HG02970 (cell line): ENCODE results near the gene PGK1.
A peak's percentile ranks its signal among the peaks of the same experiment; 100 is the strongest.
"Not testable (repeated sequence)": the region's sequence is repeated elsewhere in the genome, so short reads cannot be mapped to it uniquely, and the experiment has no call there.

Experiments used
- ATAC-seq: cut with Tn5 transposase; IDR thresholded peaks from one replicate; pipeline ENCODE4 v1.9.1; 2021; ENCODE audit warnings: mild to moderate bottlenecking, moderate library complexity, moderate number of reproducible peaks; ENCODE audit not compliant: unreplicated experiment, low FRiP score

The PGK1 gene

DNA sequence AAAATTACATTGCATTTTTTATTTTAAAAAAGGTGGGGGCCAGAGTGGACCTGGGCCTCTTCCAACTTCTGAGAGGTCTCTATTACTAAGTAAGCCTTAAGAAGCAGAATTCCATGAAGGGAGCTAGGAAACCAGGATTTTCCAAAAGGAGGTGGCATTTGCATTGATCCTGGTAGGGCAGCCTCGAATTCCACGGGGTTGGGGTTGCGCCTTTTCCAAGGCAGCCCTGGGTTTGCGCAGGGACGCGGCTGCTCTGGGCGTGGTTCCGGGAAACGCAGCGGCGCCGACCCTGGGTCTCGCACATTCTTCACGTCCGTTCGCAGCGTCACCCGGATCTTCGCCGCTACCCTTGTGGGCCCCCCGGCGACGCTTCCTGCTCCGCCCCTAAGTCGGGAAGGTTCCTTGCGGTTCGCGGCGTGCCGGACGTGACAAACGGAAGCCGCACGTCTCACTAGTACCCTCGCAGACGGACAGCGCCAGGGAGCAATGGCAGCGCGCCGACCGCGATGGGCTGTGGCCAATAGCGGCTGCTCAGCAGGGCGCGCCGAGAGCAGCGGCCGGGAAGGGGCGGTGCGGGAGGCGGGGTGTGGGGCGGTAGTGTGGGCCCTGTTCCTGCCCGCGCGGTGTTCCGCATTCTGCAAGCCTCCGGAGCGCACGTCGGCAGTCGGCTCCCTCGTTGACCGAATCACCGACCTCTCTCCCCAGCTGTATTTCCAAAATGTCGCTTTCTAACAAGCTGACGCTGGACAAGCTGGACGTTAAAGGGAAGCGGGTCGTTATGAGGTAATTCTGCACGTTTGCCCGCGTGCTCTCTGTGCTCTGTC is at the start of gene PGK1:
PGK1 (plus strand) TSS at position 626 of the 824 bp plus-strand sequence; CDS start at position 719, 93 bp downstream.
- ATAC-seq: peak; percentile 94

DNA sequence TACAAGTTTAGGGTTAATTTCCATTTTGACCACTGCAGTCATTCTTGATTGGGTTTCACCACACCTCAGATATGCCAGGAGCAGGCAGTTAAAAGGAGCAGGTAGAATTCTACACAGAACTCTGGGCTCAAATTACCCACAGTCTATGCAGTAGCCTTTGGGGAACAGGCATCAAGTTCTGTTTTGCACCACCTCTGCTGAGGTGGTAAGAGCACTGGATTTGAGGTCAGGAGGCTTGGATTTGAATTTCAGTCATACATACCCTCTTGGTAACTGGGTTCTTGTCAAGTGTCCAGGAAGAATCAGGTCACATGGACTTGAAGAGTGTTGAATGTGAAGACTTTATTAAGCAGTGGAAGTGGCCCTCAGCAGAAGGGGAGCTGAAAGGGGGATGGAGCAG is 40.4 kb upstream of the PGK1 start:
- no peak for ATAC-seq

DNA sequence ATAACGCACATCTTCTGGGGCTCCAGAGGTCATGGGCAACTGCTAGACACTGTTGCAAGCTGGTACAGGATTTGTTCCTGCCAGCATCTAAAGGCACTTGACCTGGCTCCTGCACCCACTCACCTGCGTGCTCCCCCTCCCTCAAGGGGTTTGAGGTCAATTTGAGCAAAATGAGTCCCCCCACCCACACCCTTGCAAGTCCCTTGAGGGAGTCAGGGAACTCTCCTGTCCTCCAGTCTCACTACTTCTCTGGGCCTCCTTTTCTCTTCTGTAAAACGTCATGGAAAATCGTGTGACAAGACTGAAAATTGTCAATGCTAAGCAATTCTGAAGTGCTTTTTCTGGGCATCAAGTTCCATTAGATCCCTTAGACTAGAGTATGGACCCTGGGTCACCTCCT is 39.9 kb upstream of the PGK1 start:
- ATAC-seq: no peak

DNA sequence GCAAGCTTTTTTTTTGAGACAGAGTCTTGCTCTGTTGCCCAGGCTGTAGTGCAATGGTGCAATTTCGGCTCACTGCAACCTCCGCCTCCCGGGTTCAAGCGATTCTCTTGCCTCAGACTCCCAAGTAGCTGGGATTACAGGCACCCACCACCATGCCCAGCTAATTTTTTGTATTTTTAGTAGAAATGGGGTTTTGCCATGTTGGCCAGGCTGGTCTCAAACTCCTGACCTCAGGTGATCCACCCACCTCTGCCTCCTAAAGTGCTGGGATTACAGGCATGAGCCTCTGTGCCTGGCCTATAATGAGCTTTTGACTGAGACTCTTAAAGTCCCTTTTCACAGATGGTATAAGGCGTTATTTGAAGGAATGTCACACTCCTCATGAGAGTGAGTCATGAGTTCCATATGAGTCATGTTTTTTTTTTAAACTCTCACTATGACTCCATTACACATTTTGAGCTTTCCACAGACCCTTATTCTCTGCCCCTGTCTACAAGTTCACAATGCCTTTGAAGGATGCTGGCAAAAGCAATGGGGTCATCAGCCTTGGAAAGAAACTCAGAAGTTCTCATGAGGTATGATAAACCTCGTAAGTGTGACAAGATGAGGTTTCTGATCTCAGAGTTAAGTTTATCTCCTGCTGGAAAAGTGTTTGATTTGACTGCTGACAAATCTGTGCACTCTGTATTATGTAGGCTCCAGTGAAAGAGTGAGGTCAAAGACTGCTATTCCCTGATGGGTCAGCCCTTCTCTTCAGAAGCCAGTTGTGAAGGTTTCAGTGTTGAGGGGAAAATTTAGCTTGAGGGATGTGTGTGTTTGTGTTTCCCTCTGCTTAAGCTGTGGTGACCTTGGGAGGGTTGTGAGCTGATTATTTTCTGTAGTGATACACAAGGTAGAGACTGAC is 39.1 kb upstream of the PGK1 start:
- peak; percentile 83 for ATAC-seq

DNA sequence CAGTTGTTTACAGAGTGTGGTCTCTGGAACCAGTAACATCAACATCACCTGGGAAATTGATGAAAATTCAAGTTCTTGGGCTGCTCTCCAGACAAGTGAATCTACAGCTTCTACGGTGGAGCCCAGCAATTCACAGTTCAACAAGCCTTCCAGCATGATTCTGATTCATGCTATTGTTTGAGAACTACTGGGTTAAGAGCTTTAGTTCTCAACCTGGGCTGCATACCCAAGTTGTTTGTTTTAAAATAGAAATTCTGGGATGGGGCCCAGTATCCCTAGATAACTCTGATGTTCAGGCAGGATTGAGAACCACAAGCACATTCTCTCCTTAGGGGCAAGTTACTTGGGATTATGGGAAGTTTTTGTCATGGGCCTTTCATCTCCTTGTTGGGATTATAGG is 37.9 kb upstream of the PGK1 start:
- ATAC-seq: no peak

DNA sequence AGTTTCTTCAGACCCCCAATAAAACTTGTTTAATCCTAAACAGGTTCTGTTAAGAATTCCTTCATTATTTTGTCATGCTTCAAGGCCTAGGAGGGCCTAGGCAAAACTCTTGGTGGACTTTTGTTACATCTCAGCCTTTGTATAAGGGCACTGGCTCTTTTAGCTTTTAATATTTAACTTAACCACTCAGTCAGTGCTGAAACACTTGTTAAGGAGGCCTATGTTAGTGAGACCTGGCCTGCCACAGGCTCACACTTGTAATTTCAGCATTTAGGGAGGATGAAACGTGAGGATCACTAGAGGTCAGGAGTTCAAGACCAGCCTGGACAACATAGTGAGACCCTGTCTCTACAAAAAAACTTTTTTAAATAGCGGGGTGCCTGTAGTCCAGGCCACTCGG is 32.7 kb upstream of the PGK1 start:
- ATAC-seq: no peak

DNA sequence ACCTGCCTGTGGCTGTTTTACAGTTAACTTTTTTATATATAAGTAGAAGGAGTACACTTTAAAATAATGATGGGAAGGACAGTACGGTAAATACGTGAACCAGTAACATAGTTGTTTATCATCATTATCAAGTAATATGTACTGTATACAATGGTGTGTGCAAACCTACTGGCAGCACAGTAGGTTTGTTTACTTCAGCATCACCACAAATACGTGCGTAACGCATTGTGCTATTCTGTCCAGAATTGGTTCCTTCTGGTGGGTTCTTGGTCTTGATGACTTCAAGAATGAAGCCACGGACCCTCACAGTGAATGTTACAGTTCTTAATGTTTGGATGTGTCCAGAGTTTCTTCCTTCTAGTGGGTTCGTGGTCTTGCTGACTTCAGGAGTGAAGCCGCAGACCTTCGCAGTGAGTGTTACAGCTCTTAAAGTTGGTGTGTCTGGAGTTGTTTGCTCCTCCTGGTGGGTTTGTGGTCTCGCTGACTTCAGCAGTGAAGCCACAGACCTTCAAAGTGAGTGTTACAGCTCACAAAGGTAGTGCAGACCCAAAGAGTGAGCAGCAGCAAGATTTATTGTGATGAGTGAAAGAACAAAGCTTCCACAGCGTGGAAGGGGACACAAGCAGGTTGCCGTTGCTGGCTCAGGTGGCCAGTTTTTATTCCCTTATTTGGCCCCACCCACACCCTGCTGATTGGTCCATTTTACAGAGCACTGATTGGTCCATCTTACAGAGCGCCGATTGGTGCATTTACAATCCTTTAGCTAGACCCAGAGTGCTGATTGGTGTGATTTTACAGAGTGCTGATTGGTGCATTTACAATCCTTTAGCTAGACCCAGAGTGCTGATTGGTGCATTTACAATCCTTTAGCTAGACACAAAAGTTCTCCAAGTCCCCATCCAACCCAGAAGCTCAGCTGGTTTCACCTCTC is 30.6 kb upstream of the PGK1 start:
- ATAC-seq: not testable (repeated sequence)

DNA sequence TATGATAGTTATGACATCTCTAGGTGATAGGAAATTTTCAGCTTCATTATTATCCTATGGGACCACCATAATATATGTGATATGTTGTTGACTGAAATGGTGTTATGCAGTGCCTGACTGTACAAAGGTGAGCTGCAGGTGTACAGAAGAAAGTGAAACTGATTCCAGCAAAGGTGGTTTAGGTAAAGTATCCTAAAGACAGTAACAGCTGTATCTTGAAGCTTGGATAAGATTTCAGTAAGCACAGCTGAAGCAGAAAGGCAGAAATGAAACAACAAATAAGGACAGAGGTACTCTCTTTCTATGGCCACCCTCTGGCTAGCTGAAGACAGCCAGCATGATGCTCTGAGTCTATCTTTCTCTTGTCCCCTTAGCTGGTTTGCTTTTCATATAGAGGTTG is 30.0 kb upstream of the PGK1 start:
- ATAC-seq: no peak

DNA sequence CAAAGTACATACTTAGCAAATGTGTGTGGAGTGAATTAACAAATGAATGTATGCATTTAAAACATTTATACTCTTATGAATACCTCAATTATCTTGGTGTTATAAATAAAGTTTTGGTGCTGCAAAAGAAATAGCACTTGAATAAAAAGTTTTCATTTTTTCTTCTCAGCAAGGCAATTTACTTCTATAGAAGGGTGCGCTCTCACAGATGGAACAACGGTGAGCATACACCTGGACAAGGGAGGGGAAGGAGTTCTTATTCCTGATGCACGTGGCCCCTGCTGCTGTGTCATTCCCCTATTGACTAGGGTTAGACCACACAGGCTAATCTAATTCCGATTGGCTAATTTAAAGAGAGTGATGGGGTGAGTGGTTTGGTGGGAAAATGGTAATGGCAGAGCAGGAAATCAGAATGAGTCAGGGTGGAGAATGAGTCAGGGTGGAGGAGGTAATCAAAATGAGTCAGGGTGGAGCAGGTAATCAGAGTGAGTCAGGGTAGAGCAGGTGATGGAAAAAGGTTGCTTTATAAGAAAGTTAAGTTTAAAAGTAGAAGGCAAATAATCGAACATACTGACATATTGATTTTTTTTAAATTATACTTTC is 28.2 kb upstream of the PGK1 start:
- ATAC-seq: no peak

DNA sequence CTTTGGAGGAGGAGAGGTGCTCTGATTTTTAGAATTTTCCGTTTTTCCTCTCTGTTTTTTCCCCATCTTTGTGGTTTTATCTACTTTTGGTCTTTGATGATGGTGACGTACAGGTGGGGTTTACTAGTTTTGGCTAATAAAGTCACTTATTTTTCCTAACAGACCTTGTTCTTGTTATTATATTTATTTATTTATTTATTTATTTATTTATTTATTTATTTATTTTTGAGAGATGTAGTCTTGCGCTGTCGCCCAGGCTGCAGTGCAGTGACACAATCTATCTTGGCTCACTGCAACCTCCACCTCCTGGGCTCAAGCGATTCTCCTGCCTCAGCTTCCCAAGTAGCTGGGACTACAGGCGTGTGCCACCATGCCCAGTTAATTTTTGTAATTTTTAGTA is 22.6 kb upstream of the PGK1 start:
- ATAC-seq: not testable (repeated sequence)

DNA sequence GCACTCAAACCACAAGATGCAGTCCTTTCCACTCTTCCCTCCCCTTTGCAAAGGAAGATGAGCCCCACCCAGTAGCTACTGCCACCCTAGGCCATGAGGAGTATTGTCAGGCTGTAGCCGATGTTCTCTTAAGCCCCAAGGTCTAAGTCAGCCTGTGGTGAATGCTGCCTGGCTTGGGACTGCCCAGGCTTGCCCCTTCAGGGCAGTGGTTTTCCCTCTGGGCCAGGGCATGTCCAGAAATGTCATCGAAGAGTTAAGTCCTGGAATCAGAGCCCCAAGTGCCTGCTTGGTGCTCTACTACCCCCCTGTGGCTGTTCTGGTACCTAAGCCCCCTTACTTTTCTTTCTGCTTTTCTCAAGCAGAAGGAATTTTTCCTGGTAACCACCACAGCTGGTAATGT is 11.8 kb upstream of the PGK1 start:
- no peak for ATAC-seq

DNA sequence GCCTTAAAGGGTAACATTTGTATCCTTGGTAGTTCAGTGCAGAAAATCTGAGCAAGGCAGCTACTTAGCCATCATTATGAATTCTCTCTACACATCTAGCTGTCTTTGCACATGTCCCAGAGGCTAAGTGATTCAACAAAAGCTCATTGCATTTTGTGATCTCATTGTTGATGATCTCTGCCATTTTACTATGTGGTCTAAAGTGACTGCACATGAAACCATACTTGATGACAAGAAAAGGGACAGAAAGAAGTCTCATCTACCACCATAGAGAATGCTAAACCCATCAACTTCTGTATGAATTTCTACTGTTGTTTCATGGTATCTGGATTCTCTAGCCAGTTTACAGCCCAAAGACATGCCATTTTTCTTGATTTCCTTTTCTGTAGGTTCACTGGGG is 5.9 kb upstream of the PGK1 start:
- no peak for ATAC-seq

DNA sequence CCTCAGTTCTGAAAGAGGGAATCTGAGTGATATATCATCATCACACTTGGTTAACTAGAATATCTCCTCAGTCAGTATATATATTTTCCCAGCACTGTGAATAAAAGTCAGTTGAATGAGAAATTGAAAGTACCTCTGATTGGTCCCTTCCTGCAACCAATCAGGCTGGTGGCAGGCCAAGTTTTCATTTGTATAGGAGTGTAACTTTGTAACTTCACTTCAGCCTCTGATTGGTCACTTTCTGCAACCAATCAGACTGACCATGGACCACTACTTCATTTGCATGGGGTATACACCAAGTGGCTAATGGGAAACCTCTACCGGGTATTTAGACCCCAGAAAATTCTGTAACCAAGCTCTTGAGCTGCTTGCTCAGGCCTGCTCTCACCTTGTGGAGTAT is 2.0 kb upstream of the PGK1 start:
- ATAC-seq: no peak

DNA sequence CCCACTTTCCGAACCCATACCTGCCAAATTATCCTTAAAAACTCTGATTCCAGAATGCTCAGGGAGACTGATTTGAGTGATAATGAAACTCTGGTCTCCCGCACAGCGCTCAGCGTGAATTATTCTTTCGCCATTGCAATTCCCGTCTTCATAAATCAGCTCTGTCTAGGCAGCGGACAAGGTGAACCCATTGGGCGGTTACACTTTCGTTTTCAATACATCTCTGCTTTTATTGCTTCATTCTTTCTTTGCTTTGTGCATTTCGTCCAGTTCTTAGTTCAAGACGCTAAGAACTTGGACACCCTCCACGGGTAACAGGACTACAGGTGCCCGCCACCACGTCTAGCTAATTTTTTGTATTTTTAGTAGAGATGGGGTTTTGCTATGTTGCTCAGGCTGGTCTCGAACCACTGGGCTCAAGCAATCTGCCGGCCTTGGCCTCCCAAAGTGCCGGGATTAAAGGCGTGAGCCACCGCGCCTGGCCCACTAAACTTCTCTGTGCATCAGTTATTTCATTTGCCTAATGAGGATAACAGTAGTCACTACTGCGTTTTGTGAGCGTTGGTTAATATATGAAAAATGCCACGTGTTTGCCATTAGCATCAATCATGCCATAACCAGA is 936 bp upstream of the PGK1 start:
- no peak for ATAC-seq

DNA sequence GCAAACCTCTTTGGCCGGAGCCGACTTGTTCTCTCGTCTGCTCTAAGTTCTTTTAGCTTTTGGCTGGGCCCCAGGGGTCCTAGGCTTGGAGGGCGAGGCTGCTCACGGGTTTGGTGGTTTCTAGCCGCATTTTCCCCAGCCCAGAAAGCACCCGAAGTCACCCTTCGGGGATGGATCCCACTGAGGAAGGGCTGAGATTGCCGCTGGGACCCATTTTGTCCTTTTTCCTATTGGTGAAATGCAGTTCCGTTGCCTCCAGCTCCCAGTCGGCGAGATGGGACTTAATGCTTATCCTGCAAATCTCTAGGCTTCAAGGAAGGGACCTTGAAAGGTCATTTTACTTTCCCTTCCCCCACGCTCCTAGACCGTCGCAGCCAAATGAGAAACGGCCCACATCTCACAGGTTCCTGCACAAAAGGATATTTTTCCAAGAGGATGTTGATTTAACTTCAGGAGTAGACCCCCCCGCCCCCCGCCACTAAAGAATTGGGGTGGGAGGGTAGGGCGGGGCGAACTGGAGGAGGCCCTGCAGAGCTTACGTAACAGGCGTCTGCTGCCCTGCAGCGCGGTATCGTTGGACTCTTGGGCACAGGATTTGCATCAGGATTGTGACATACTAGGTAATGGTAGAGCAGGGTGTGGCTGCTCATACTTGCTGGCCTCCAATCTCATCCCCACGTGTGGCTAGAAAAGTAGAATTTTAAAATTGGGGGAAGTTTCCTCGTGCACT is 564 bp downstream of the PGK1 start:
- no peak for ATAC-seq

DNA sequence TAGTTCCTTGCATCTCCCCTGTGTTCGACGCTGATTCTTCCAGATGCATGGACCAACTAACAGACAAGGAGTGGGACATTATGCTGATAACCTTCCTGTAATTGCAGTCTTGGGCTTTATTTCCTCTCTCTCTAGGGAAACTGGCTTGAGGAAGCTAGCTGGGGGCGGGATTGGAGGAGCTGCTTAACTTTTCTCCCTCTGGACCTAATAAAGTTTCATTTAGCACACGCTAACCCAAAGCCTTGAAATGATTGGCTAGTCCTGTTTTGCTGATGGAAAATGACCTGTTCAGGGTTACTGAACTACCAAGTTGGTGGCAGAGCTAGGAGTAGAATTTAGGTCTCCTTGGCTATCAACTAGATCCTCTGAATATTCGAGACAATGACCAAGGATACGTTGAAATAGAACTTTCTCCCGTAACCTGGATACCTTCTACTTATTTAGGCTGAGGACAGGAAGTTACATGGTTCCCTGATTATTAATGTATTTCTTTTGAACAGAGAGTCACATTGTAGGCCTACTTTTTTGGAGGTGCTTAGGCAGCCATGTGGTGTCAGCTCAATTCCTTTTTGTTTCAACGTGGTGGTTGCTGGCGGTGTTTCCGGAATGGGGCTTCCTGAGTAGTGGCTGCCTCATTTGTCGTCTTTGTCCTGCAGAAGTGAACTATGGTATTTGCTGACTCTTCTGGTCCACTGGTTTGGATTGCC is 2.0 kb downstream of the PGK1 start:
- ATAC-seq: no peak

DNA sequence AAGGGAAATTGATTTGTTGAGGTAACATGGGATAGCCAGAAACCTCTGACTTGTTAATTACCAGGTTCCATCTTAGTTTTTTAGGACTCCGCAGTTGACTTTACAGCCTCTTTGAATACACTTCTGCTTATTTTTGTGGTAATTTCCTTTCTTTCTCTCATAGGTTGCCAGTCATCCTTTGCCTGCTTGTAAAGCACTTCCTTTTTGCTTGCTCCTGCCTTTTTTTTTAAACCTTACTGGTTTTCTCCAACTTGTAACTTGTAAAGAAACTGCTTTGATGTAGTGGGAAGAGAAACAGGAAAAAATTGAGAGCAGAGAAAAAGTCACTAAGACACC is 2.6 kb downstream of the PGK1 start:
- no peak for ATAC-seq

DNA sequence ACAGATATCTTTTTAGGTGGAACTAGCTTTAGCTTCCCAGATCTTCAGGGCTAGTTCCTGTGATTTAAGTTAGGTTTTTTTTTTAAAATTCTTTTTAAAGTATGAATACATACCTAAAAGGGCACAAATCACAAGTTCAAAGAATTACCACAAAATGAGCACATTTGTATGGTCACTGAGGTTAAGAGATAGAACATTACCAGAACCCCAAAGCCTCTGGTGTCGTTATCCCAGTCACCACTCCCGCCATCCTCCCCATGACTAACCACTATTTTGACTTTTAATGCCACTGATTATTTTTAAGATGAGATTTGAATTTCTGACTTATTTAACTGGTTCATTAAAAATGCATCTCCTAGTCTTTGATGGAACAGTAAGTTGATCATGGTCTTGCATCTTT is 5.4 kb downstream of the PGK1 start:
- no peak for ATAC-seq
